ENCODE results near the gene WRAP53.

DNA sequence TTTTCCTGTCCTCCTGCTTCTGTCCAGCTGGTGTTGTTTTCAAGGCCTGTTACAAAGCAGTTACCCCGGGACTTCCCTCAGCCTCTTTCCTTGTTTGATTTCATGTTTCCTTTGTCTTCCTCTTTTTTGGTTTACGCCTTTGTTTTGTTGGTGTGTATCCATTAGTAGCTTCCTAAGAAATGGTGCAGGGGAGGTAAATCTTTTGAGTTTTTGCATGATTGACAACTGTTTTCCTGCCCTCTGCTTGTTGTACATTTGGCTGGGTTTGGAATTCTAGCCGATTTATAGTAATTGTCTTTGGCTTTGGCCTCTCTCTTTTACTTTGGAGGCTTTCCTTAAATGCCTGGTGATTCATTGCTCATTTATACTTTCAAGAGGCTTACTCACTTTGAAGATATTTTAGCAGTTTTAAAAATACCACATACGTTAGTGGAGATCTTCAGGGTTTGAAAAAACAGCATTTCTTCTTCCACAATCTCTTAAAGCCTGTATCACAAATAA, 62.1 kb downstream of the WRAP53 start:
- TF ChIP-seq, protein P1, sequence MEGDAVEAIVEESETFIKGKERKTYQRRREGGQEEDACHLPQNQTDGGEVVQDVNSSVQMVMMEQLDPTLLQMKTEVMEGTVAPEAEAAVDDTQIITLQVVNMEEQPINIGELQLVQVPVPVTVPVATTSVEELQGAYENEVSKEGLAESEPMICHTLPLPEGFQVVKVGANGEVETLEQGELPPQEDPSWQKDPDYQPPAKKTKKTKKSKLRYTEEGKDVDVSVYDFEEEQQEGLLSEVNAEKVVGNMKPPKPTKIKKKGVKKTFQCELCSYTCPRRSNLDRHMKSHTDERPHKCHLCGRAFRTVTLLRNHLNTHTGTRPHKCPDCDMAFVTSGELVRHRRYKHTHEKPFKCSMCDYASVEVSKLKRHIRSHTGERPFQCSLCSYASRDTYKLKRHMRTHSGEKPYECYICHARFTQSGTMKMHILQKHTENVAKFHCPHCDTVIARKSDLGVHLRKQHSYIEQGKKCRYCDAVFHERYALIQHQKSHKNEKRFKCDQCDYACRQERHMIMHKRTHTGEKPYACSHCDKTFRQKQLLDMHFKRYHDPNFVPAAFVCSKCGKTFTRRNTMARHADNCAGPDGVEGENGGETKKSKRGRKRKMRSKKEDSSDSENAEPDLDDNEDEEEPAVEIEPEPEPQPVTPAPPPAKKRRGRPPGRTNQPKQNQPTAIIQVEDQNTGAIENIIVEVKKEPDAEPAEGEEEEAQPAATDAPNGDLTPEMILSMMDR (conservative IDR thresholded peaks at IDR 0.05; ENCODE audit: low read length), result no peak
- TF ChIP-seq EZH2phosphoT487 (IDR thresholded peaks at IDR 0.05; ENCODE audit: borderline replicate concordance, low read depth, low read length), result no peak
